Measurements from ENCODE around the gene ARRDC4.

GRCh38 chr15:97968380-97968779 is 7.9 kb downstream of the ARRDC4 start:
- TF ChIP-seq CTCF (conservative IDR thresholded peaks at IDR 0.05; ENCODE audit: low read length) (no peak), EZH2phosphoT487 (IDR thresholded peaks at IDR 0.05; ENCODE audit: borderline replicate concordance) (no peak)
